Anterior cingulate cortex (tissue), 58 donors: Measurements from ENCODE around the gene LMNA.
"Not testable (repeated sequence)": the region's sequence is repeated elsewhere in the genome, so short reads cannot be mapped to it uniquely, and the experiment has no call there.

Experiments
- DNase-seq, 58 donors: peaks; one replicate each; lab custom pipeline; 2025; lab: John Stamatoyannopoulos, UW

LMNA gene

DNA sequence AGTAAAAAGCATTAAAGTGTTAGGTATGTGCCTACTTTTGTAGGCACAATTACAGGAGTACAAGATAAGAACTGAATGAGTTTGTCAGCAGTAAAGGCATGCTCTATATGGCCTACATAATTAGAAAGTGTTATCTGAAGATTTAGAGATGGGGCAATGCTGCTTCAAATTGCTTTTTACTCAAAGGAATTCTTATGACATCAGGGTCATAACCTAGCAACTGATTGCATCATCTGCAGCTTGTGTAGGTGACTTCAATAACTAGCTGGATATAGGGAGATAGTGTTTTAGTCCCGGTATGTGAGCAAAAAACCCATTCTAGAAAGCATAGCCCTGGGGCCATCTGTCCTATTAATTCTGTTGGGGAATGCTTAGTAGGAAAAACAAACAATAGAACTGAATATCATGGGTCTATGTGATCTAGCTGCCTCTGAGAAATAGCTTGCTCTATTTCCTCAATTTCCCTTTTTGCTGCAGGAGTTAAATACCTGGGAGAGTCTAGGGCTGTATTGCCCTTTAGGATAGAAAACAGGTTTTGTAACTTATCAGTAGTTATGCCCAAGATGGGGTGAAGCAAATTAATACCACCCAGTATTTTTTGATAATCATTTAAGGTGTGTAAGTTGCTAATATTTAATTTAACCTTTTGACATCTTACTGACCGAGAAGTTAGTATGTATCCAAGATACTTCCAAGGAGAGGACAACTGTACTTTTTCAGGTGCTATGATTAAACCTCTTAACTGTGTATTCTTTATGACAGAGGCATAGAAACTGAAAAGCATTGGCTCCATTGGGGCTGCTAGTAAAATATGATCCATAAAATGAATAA, 72.1 kb downstream of the LMNA start:
- DNase-seq, result not testable (repeated sequence)
